ENCODE measurements around the gene PGGHG.

DNA sequence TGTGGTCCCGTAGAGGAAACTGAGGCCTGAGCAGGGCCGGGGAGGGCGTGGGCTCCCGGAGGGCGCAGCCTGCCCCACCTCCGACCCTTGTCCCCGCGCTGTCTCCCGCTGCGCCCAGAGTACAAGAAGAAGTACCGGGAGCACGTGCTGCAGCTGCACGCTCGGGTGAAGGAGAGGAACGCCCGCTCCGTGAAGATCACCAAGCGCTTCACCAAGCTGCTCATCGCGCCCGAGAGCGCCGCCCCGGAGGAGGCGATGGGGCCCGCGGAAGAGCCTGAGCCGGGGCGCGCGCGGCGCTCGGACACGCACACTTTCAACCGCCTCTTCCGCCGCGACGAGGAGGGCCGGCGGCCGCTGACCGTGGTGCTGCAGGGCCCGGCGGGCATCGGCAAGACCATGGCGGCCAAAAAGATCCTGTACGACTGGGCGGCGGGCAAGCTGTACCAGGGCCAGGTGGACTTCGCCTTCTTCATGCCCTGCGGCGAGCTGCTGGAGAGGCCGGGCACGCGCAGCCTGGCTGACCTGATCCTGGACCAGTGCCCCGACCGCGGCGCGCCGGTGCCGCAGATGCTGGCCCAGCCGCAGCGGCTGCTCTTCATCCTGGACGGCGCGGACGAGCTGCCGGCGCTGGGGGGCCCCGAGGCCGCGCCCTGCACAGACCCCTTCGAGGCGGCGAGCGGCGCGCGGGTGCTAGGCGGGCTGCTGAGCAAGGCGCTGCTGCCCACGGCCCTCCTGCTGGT is 8.8 kb upstream of the PGGHG start:
- no peak for TF ChIP-seq CTCF (IDR thresholded peaks at IDR 0.05)
- TF ChIP-seq POLR2A (IDR thresholded peaks at IDR 0.05) = no peak
- no peak for TF ChIP-seq EP300 (IDR thresholded peaks at IDR 0.05)
- no peak for TF ChIP-seq POLR2AphosphoS5 (IDR thresholded peaks at IDR 0.05)
